SJCRH30 (cell line): Measurements from ENCODE around the gene ATAD3C. TPM values are rescaled to one million over a fixed set of nuclear protein-coding genes. Genes with fewer than 3 reads are reported as not detected.

Source experiments
- DNase-seq, 2 experiments: peaks; one replicate each; pipeline ENCODE4 v3.0.0-alpha.2; 2015 to 2020
- H3K27ac ChIP-seq: fragments of 250-450 bp; sonication (Bioruptor Pico); 2 replicates; pipeline ENCODE4 v1.5.1; 2020; ENCODE audit warnings: mild to moderate bottlenecking, moderate library complexity
- H3K27me3 ChIP-seq: fragments of 250-450 bp; sonication (Bioruptor Pico); 2 replicates; pipeline ENCODE4 v1.5.1; 2020; ENCODE audit warnings: mild to moderate bottlenecking, moderate library complexity
- H3K36me3 ChIP-seq: fragments of 250-450 bp; sonication (Bioruptor Pico); 2 replicates; pipeline ENCODE4 v1.5.1; 2020; ENCODE audit warnings: mild to moderate bottlenecking, moderate library complexity
- H3K4me1 ChIP-seq: fragments of 250-450 bp; sonication (Bioruptor Pico); 2 replicates; pipeline ENCODE4 v1.5.1; 2020; ENCODE audit warnings: mild to moderate bottlenecking, moderate library complexity
- H3K4me3 ChIP-seq: fragments of 250-450 bp; sonication (Bioruptor Pico); 2 replicates; pipeline ENCODE4 v1.5.1; 2020; ENCODE audit warnings: mild to moderate bottlenecking, moderate library complexity
- H3K9me3 ChIP-seq: fragments of 250-450 bp; sonication (Bioruptor Pico); replicated peaks from 2 replicates; pipeline ENCODE4 v1.5.1; 2020; ENCODE audit warnings: mild to moderate bottlenecking, moderate library complexity
- total RNA-seq: library from RNA; depleted of rRNA; stranded (reverse); fragments of >200 nt; shearing (Covaris generic); gene quantifications from 2 replicates; pipeline ENCODE4 v1.2.3, GENCODE V29; 2014

ATAD3C gene
- total RNA-seq, 1 experiment from 2014 or later: 0.20 TPM

- peaks cover 48% of the 10 kb centered on the region for H3K4me1 ChIP-seq
- H3K36me3 ChIP-seq: no peaks in the 10 kb centered on the region
- H3K27me3 ChIP-seq: no peaks in the 10 kb centered on the region
- no peaks in the 10 kb centered on the region for H3K9me3 ChIP-seq
- peak overlapping the region; percentile 50 for H3K4me3 ChIP-seq
- peak overlapping the region; percentile 91 for H3K27ac ChIP-seq
- DNase-seq: peak; percentile 90 to 92
Observed at GRCh38 chr1:1432951-1433803, 16.3 kb upstream of the ATAD3C start.

- Histone ChIP-seq H3K27ac (peak overlapping the region; percentile 91), H3K4me1 (peaks cover 49% of the 10 kb centered on the region), H3K4me3 (peak overlapping the region; percentile 50), H3K36me3 (no peaks in the 10 kb centered on the region), H3K27me3 (no peaks in the 10 kb centered on the region), H3K9me3 (no peaks in the 10 kb centered on the region)
- peak; percentile 64 to 72 for DNase-seq
Observed at GRCh38 chr1:1433804-1434130, 15.7 kb upstream of the ATAD3C start.

DNA sequence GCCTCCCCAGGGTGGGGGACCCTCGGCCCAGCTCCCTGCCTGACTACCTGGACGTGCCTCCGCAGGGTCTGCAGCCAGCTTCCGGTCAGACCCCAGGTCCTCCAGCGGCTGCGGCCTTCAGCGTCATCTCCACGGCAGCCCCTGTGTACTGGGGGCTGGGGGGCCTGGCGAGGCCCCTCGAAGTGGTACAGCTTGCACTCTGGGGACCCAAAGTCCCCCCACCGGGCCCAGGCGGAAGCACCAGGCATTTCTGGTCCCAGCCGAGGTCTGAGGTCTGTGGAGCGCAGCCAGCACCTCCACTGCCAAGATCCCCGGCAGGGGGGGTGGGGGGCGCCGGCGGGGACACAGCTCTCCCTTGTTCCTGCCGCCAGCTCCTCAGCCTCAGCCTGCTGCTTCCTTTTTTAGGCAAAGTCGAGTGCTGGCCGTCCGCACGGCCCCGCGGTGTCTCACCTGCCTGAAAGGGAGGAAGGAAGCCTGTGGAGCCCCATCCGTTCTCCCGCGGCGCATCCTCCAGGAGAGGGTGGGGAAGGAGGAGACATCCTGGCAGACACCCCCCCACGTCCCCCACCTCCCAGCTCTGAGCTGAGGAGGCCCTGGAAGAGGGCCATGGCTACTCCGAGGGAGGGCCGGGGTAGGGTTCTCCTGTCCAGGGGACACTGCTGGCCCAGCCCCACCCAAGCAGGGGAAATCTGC, 15.2 kb upstream of the ATAD3C start:
- Histone ChIP-seq H3K27ac (peak overlapping the region; percentile 91), H3K9me3 (no peaks in the 10 kb centered on the region), H3K4me3 (peak overlapping the region; percentile 50), H3K27me3 (no peaks in the 10 kb centered on the region), H3K4me1 (peaks cover 49% of the 10 kb centered on the region), H3K36me3 (no peaks in the 10 kb centered on the region)
- peak; percentile 74 to 75 for DNase-seq

DNA sequence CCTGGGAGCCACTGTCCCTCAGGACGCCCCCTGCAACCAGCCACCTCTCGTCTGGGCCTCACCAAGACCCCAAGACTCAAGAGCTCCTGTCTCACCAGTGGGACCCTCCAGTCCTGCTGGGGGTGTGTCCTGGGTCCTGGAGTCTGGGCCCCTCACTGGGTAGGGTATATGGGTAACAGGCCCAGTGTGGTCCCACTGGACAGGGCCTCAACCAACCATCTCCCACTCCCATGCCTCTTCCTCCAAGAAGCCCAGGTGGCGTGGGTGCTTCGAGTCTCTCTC, 14.7 kb upstream of the ATAD3C start:
- Histone ChIP-seq H3K27me3 (no peaks in the 10 kb centered on the region), H3K36me3 (no peaks in the 10 kb centered on the region), H3K4me3 (peak overlapping the region; percentile 50), H3K9me3 (no peaks in the 10 kb centered on the region), H3K27ac (peak overlapping the region; percentile 91), H3K4me1 (peaks cover 45% of the 10 kb centered on the region)
- DNase-seq: no peak

DNA sequence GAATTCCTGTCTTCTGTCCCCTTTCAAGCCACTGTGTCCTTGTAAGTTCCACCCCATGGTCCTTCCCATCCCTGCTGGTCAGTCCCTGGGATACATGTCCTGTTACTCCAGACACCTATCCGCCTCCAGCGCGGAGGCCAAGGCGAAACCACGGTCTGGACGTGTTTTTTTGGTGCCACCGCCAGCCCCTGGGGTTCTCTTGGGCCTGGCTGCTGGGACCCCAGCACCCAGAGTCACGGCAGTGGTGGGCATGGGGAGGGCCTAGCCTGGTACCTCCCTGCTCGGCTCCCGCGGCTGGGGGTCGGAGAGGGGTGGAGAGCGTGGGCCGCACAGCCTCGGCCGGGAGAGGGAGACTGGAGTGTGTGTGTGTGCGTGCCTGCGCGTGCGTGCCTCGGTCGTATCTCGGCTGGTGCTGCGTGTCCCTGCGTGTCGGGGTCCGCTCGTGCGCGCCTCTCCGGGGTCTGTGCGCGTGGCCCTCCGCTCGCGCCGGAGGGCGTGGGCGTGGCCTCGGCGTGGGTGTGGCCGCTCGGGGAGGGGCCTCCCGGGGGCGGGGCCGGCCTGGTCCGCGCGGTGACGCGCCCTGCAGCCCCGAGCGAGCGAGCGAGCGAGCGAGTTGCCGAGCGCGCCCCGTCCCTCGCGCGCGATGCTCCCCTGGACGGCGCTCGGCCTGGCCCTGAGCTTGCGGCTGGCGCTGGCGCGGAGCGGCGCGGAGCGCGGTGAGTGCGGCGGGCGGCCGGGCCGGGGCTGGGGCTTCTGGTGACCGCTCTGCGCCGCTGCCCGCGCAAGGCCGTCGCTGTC, 14.2 kb upstream of the ATAD3C start, which contains the start of gene VWA1:
TSS of gene VWA1 (plus strand) at position 585 of the 798 bp plus-strand sequence. CDS start at position 644, 59 bp downstream.
- no peak for DNase-seq
- no peaks in the 10 kb centered on the region for H3K9me3 ChIP-seq
- no peaks in the 10 kb centered on the region for H3K27me3 ChIP-seq
- peak within 1 kb of the TSS; percentile 50 for H3K4me3 ChIP-seq
- no peaks in the 10 kb centered on the region for H3K36me3 ChIP-seq
- peak within 1 kb of the TSS; percentile 91 for H3K27ac ChIP-seq
- H3K4me1 ChIP-seq: peaks cover 40% of the 10 kb centered on the region

GRCh38 chr1:1435911-1436629, 13.4 kb upstream of the ATAD3C start:
- H3K27me3 ChIP-seq: no peaks in the 10 kb centered on the region
- H3K9me3 ChIP-seq: no peaks in the 10 kb centered on the region
- H3K4me1 ChIP-seq: peaks cover 42% of the 10 kb centered on the region
- H3K36me3 ChIP-seq: no peaks in the 10 kb centered on the region
- DNase-seq: no peak
- no peak overlapping the region for H3K4me3 ChIP-seq
- no peak overlapping the region for H3K27ac ChIP-seq

DNA sequence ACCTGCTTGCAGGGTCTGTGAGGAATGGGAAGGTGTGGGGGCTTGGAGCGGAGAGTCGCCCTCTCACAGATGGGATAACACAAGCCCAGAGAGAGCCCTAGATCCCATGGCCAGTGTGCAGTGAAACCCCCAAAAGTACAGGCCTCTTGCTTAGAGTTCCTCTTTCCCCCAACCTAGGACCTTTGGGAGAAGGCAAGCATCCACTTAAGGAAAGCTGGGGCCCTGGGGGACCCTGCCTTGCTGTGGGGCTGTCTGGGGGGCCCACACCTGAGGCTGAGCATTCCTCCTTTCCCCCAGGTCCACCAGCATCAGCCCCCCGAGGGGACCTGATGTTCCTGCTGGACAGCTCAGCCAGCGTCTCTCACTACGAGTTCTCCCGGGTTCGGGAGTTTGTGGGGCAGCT, 12.9 kb upstream of the ATAD3C start:
- DNase-seq: no peak
- no peaks in the 10 kb centered on the region for H3K27me3 ChIP-seq
- no peaks in the 10 kb centered on the region for H3K9me3 ChIP-seq
- no peaks in the 10 kb centered on the region for H3K36me3 ChIP-seq
- H3K27ac ChIP-seq: no peak overlapping the region
- no peak overlapping the region for H3K4me3 ChIP-seq
- H3K4me1 ChIP-seq: peaks cover 42% of the 10 kb centered on the region

- no peaks in the 10 kb centered on the region for H3K9me3 ChIP-seq
- H3K27me3 ChIP-seq: peaks cover 3% of the 10 kb centered on the region; the same call in 1 of the 2 replicates
- no peak for DNase-seq
- H3K27ac ChIP-seq: no peak overlapping the region
- peaks cover 37% of the 10 kb centered on the region for H3K4me1 ChIP-seq
- no peaks in the 10 kb centered on the region for H3K36me3 ChIP-seq
- no peak overlapping the region for H3K4me3 ChIP-seq
Observed at GRCh38 chr1:1437033-1437903, 12.2 kb upstream of the ATAD3C start.

GRCh38 chr1:1437904-1438376, 11.5 kb upstream of the ATAD3C start:
- Histone ChIP-seq H3K4me3 (no peak overlapping the region), H3K4me1 (peaks cover 34% of the 10 kb centered on the region), H3K9me3 (no peaks in the 10 kb centered on the region), H3K36me3 (no peaks in the 10 kb centered on the region), H3K27ac (no peak overlapping the region), H3K27me3 (peaks cover 8% of the 10 kb centered on the region; the same call in 1 of the 2 replicates)
- peak; percentile 62 to 71 for DNase-seq

GRCh38 chr1:1438531-1439381, 10.7 kb upstream of the ATAD3C start:
- DNase-seq: no peak
- H3K27me3 ChIP-seq: peaks cover 8% of the 10 kb centered on the region; the same call in 1 of the 2 replicates
- no peaks in the 10 kb centered on the region for H3K36me3 ChIP-seq
- no peak overlapping the region for H3K4me3 ChIP-seq
- H3K27ac ChIP-seq: no peak overlapping the region
- H3K9me3 ChIP-seq: no peaks in the 10 kb centered on the region
- H3K4me1 ChIP-seq: peaks cover 27% of the 10 kb centered on the region

GRCh38 chr1:1439546-1440261, 9.8 kb upstream of the ATAD3C start:
- no peaks in the 10 kb centered on the region for H3K9me3 ChIP-seq
- DNase-seq: no peak
- peaks cover 8% of the 10 kb centered on the region; the same call in 1 of the 2 replicates for H3K27me3 ChIP-seq
- H3K36me3 ChIP-seq: no peaks in the 10 kb centered on the region
- no peak overlapping the region for H3K27ac ChIP-seq
- H3K4me1 ChIP-seq: peaks cover 21% of the 10 kb centered on the region
- no peak overlapping the region for H3K4me3 ChIP-seq

DNA sequence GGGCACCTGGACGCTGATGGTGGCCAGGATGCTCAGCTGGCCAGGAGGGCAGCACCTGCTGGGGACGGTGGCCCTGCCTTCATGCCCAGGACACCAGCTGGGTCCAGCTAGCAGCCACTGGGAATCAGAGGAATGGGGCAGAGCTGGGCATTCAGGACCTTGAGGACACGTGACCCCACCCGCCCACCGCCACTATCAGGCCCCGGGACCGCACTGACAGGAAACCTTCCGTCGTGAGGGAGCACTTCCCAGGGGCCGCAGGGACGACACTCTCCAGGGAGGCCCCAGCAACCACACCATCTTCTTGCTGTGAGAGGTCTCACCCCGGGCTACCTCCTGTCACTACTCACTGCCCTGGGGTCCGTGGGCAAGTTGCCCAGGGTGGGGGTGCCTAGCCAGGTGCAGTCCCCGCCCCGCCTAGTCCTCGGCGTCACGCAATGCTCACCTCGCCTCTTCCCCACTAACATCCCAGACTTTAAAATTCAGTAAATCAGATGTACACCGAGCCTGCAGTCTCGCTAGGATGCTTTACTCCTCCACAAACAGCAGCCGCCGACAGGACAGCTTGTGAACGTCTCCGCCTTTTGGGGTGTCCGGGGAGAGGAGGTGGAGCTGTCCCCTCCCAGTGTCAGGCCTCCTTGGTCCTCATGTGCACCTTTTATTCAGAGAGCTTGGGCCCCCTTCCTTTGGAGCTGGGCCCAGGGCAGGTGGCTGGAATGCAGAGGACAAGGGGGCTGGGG, 9.1 kb upstream of the ATAD3C start:
- Histone ChIP-seq H3K27me3 (peaks cover 8% of the 10 kb centered on the region; the same call in 1 of the 2 replicates), H3K4me1 (peaks cover 17% of the 10 kb centered on the region), H3K9me3 (no peaks in the 10 kb centered on the region), H3K36me3 (no peaks in the 10 kb centered on the region), H3K27ac (no peak overlapping the region), H3K4me3 (peak overlapping the region; percentile 16; the same call in 1 of the 2 replicates)
- no peak for DNase-seq
